Mammary epithelial cell (primary cell): ENCODE results near the gene EXOC3.

Experiments used
- EZH2 ChIP-seq: IDR thresholded peaks from 2 replicates; pipeline ENCODE4 v1.6.1; 2012; ENCODE audit warnings: low read length, inconsistent platforms, borderline replicate concordance
- TF ChIP-seq, protein P1 (sequence below), 2 donors: IDR thresholded peaks in 1 of 2; conservative IDR thresholded peaks in 1 of 2; 2 replicates each; pipeline ENCODE4 v1.5.1; 2011 to 2012; ENCODE audit warnings: inconsistent platforms in 2 of 2, low read length in 2 of 2, mild to moderate bottlenecking in 2 of 2, control low read depth in 1 of 2, low read depth in 1 of 2; ENCODE audit not compliant: insufficient read depth in 1 of 2; ENCODE audit errors: extremely low read depth in 1 of 2

DNA sequence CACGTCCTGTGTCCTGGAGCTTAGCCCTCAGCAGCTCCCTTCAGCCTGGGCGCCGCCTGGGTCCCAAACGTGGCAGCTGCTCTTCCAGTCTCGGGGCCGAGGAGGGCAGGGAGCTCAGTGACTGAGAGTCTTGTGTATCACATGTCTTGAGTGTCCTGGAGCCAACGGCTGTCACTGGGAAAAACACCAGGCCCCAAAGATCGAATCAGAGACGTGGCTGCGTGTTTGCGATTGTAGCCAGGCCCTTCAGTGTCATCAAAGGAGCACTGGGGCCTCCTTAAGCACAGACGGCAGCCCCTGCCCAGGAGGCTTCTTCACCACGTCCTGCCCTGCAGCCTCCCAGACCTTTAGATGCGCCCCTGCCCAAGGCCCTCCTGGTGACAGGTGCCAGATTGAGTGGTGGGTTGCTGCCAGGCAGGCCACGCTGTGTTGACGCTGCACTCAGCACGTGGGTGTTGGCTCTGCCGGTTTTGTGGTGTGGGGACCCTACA is 5.7 kb upstream of the EXOC3 start:
- TF ChIP-seq, protein P1, sequence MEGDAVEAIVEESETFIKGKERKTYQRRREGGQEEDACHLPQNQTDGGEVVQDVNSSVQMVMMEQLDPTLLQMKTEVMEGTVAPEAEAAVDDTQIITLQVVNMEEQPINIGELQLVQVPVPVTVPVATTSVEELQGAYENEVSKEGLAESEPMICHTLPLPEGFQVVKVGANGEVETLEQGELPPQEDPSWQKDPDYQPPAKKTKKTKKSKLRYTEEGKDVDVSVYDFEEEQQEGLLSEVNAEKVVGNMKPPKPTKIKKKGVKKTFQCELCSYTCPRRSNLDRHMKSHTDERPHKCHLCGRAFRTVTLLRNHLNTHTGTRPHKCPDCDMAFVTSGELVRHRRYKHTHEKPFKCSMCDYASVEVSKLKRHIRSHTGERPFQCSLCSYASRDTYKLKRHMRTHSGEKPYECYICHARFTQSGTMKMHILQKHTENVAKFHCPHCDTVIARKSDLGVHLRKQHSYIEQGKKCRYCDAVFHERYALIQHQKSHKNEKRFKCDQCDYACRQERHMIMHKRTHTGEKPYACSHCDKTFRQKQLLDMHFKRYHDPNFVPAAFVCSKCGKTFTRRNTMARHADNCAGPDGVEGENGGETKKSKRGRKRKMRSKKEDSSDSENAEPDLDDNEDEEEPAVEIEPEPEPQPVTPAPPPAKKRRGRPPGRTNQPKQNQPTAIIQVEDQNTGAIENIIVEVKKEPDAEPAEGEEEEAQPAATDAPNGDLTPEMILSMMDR (conservative IDR thresholded peaks at IDR 0.05 in 1 of 2, IDR thresholded peaks at IDR 0.05 in 1 of 2; ENCODE audit: extremely low read depth in 1 of 2, insufficient read depth in 1 of 2, low read depth in 1 of 2, low read length in 2 of 2) = no peak
- TF ChIP-seq EZH2 = no peak
